GM12878 (cell line): ENCODE results near the gene DNAJC11. TPM values are rescaled to one million over a fixed set of nuclear protein-coding genes. Genes with fewer than 3 reads are reported as not detected.

Experiments
- ATAC-seq: fragments of 200-7000 bp; cut with Tn5 transposase; 3 replicates; pipeline ENCODE4 v1.9.1; 2020; ENCODE audit warnings: mild to moderate bottlenecking, moderate library complexity
- BruUV-seq: library from RNA; stranded (reverse); fragments of 400-500 nt; replicated peaks from 2 replicates; lab custom pipeline; 2021; lab: Mats Ljungman, UMichigan
- CTCF ChIA-PET: fragments of 300-600 bp; sonication (Branson Sonifier 250); formaldehyde crosslinking; extraction: SDS; loops from one replicate; lab custom pipeline; 2021; ENCODE audit warnings: inconsistent platforms; lab: Yijun Ruan, JAX
- POLR2A ChIA-PET: fragments of 350-600 bp; formaldehyde crosslinking; extraction: SDS; loops from one replicate; lab custom pipeline; 2021; ENCODE audit warnings: inconsistent platforms; lab: Charles Lee
- RAD21 ChIA-PET: fragments of 300-600 bp; sonication (Branson Sonifier 250); formaldehyde crosslinking; loops from one replicate; lab custom pipeline; 2023; ENCODE audit warnings: antibody characterized with exemption; ENCODE audit not compliant: unreplicated experiment; lab: Charles Lee
- SMC1A ChIA-PET: fragments of 300-600 bp; sonication (Branson Sonifier 250); formaldehyde crosslinking; loops from one replicate; lab custom pipeline; 2023; ENCODE audit not compliant: unreplicated experiment, uncharacterized antibody; lab: Charles Lee
- DNase-seq: peaks from one replicate; pipeline ENCODE4 v3.0.0-alpha.2; 2011; ENCODE audit warnings: low read depth, low spot score
- FAIRE-seq: peaks from 3 replicates; lab custom pipeline; 2011; peaks lifted over from hg19 to GRCh38; lab: Jason Lieb, UNC
- H2AFZ ChIP-seq: 2 replicates; pipeline ENCODE4 v1.6.0; 2011; ENCODE audit warnings: low read depth, low read length, control low read depth; ENCODE audit not compliant: control insufficient read depth
- H3K27ac ChIP-seq: 2 replicates; pipeline ENCODE4 v1.5.1; 2011; ENCODE audit warnings: control low read depth; ENCODE audit not compliant: control insufficient read depth, insufficient read depth
- H3K27me3 ChIP-seq, 2 experiments: replicated peaks in 1 of 2; 2 replicates each; pipeline versions ENCODE4 v1.6.0 to v1.6.1; 2011; ENCODE audit warnings: low read length in 1 of 2; ENCODE audit not compliant: control insufficient read depth in 2 of 2, insufficient read depth in 2 of 2
- H3K36me3 ChIP-seq, 2 experiments: 2 replicates each; pipeline ENCODE4 v1.5.1; 2011; ENCODE audit warnings: low read length in 1 of 2; ENCODE audit not compliant: control insufficient read depth in 2 of 2, insufficient read depth in 2 of 2
- H3K4me1 ChIP-seq: 2 replicates; pipeline ENCODE4 v1.6.1; 2011; ENCODE audit warnings: mild to moderate bottlenecking, low read length, moderate library complexity, mixed read lengths; ENCODE audit not compliant: control insufficient read depth, insufficient read depth
- H3K4me2 ChIP-seq: 2 replicates; pipeline ENCODE4 v1.6.0; 2011; ENCODE audit warnings: control low read depth; ENCODE audit not compliant: control insufficient read depth, insufficient read depth
- H3K4me3 ChIP-seq: fragments of 200-600 bp; sonication (generic); 2 replicates; pipeline ENCODE4 v1.5.1; 2016
- H3K79me2 ChIP-seq: 2 replicates; pipeline ENCODE4 v1.6.0; 2011; ENCODE audit warnings: low read length; ENCODE audit not compliant: control insufficient read depth, insufficient read depth
- H3K9ac ChIP-seq: 2 replicates; pipeline ENCODE4 v1.8.0; 2011; ENCODE audit warnings: low read length, control low read depth, mixed read lengths; ENCODE audit not compliant: control insufficient read depth, insufficient read depth
- H3K9me3 ChIP-seq: replicated peaks from 3 replicates; pipeline ENCODE4 v1.5.1; 2011; ENCODE audit warnings: mild to moderate bottlenecking, low read length; ENCODE audit not compliant: control insufficient read depth, insufficient read depth
- H4K20me1 ChIP-seq: 2 replicates; pipeline ENCODE4 v1.6.0; 2011; ENCODE audit not compliant: control insufficient read depth, insufficient read depth
- FOXK2 ChIP-seq: fragments of 450-650 bp; IDR thresholded peaks from 2 replicates; pipeline ENCODE4 v1.6.1; 2017; ENCODE audit warnings: mild to moderate bottlenecking, moderate library complexity
- IKZF2 ChIP-seq, 2 experiments: fragments of 450-650 bp; IDR thresholded peaks; 2 replicates each; pipeline ENCODE4 v1.6.1; 2017; ENCODE audit warnings: mild to moderate bottlenecking in 2 of 2, moderate library complexity in 2 of 2
- JUNB ChIP-seq: IDR thresholded peaks from 2 replicates; pipeline ENCODE4 v1.6.1; 2016; ENCODE audit warnings: antibody characterized with exemption, mild to moderate bottlenecking
- NR2C1 ChIP-seq: fragments of 450-650 bp; IDR thresholded peaks from 2 replicates; pipeline ENCODE4 v1.6.1; 2017; ENCODE audit warnings: antibody characterized with exemption, mild to moderate bottlenecking, moderate library complexity
- RAD21 ChIP-seq: IDR thresholded peaks from 2 replicates; pipeline ENCODE4 v1.6.1; 2011; ENCODE audit warnings: mild to moderate bottlenecking, low read depth, low read length, moderate library complexity; ENCODE audit not compliant: insufficient read depth
- RCOR1 ChIP-seq: conservative IDR thresholded peaks from 2 replicates; pipeline ENCODE4 v1.6.1; 2012; ENCODE audit warnings: low read depth, low read length, improper control_type of control experiment
- TCF3 ChIP-seq: IDR thresholded peaks from 2 replicates; pipeline ENCODE4 v1.6.1; 2012; ENCODE audit warnings: low read depth, mild to moderate bottlenecking, low read length, borderline replicate concordance; ENCODE audit not compliant: insufficient read depth
- YBX1 ChIP-seq: fragments of 450-650 bp; IDR thresholded peaks from 2 replicates; pipeline ENCODE4 v1.6.1; 2016; ENCODE audit warnings: antibody characterized with exemption
- YY1 ChIP-seq: IDR thresholded peaks from 2 replicates; pipeline ENCODE4 v1.6.1; 2011; ENCODE audit warnings: low read depth, mild to moderate bottlenecking, low read length
- ZNF24 ChIP-seq: fragments of 450-650 bp; IDR thresholded peaks from 2 replicates; pipeline ENCODE4 v1.6.1; 2017; ENCODE audit warnings: antibody characterized with exemption, mild to moderate bottlenecking
- ZNF622 ChIP-seq: fragments of 450-650 bp; IDR thresholded peaks from 2 replicates; pipeline ENCODE4 v1.6.1; 2017; ENCODE audit warnings: mild to moderate bottlenecking, inconsistent platforms
- ZSCAN29 ChIP-seq: fragments of 450-650 bp; IDR thresholded peaks from 2 replicates; pipeline ENCODE4 v1.6.1; 2017; ENCODE audit warnings: mild to moderate bottlenecking, moderate library complexity
- WGBS: methylation state at CpG from one replicate; pipeline ENCODE4 v1.1.6; 2016; ENCODE audit warnings: low lambda C conversion rate; ENCODE audit not compliant: insufficient replicate concordance, insufficient coverage; ENCODE audit errors: missing lambda C conversion rate; 5-methylcytosine and 5-hydroxymethylcytosine counted together
- in situ Hi-C: fragments of 300-500 bp; cut with MboI; formaldehyde crosslinking; loops from 9 replicates; pipeline ENCODE4 v1.14.3; 2018; ENCODE audit warnings: mixed read lengths
- intact Hi-C: fragments of 100-400 bp; cut with micrococcal nuclease; formaldehyde crosslinking; loops from one replicate; pipeline ENCODE4 v1.14.2; 2022; ENCODE audit not compliant: unreplicated experiment
- polyA plus RNA-seq, 11 experiments: library from polyadenylated mRNA; depleted of rRNA in 4 of 11; unstranded in 6 of 11; stranded (reverse) in 5 of 11; fragments of >200 nt; fragmentation: Nextera tagmentation in 4 of 11; fragmentation: Illumina TruSeq in 1 of 11; extraction: Ambion mirVana in 4 of 11; extraction: Trizol in 1 of 11; gene quantifications; 1 replicate in 1 of 11; 2 replicates in 10 of 11; pipeline versions ENCODE4 v1.2.1 to v1.2.3, GENCODE V29; 2011 to 2016; ENCODE audit warnings: inconsistent platforms in 2 of 11, missing spikeins in 2 of 11, low read depth in 1 of 11
- total RNA-seq, 4 experiments: library from RNA; depleted of rRNA in 3 of 4; stranded (reverse); fragments of >200 nt in 3 of 4; fragmentation: Illumina TruSeq in 1 of 4; extraction: Trizol in 1 of 4; gene quantifications; 2 replicates each; pipeline versions ENCODE4 v1.2.1 to v1.2.3, GENCODE V29; 2013 to 2021
- TF ChIP-seq, protein P1 (sequence below): fragments of 450-650 bp; IDR thresholded peaks from 2 replicates; pipeline ENCODE4 v1.6.1; 2017; ENCODE audit warnings: mild to moderate bottlenecking, moderate library complexity
- TF ChIP-seq, protein P2 (sequence below): IDR thresholded peaks from 2 replicates; pipeline ENCODE4 v1.6.1; 2012; ENCODE audit warnings: low read depth, low read length, improper control_type of control experiment
- TF ChIP-seq, protein P3 (sequence below): fragments of 450-650 bp; IDR thresholded peaks from 2 replicates; pipeline ENCODE4 v1.6.1; 2018; ENCODE audit warnings: borderline replicate concordance, mild to moderate bottlenecking; ENCODE audit not compliant: partially characterized antibody

Gene DNAJC11
- total and polyA plus RNA-seq, 10 of the 15 experiments (the other 5 are each of a cell fraction or from before 2014, with no cell fraction given), result 5.0 to 58.8 (median 39.5) TPM

DNA sequence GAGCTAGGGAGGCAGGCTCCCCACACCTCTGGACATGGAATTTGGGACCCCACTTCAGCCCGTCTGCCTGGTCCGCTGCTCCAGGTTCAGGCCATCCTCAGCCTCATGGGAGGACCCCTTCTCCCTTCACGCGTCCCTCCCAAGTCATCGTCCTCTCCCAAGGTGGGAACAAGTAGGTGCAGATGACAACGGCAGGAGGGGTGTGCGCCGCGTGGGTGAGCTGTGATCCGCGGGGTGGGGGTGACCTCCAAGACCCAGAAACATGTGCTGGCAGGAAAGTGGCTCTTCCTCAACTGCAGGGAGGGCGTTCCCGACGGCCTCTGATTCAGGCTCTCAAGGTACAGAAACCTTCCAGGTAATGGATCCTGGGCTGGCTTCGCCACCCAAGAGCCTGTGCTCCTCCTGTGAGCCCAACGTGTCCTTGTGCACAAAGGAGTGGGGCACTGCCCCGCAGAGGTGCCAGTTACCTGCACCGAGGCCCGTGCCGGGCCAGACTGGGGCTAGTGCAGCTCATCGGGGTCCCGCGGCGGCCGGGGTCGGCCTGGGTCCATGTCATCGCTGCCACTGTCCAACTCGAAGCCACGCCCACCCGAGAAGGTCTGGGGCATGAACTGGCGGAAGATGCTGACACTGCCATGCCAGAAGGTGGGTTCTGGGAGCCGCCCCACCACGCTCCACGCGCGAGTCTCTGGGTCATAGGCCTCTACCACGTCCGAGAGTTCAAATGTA, 108.6 kb downstream of the DNAJC11 start (continued):
- TF ChIP-seq, protein P1, sequence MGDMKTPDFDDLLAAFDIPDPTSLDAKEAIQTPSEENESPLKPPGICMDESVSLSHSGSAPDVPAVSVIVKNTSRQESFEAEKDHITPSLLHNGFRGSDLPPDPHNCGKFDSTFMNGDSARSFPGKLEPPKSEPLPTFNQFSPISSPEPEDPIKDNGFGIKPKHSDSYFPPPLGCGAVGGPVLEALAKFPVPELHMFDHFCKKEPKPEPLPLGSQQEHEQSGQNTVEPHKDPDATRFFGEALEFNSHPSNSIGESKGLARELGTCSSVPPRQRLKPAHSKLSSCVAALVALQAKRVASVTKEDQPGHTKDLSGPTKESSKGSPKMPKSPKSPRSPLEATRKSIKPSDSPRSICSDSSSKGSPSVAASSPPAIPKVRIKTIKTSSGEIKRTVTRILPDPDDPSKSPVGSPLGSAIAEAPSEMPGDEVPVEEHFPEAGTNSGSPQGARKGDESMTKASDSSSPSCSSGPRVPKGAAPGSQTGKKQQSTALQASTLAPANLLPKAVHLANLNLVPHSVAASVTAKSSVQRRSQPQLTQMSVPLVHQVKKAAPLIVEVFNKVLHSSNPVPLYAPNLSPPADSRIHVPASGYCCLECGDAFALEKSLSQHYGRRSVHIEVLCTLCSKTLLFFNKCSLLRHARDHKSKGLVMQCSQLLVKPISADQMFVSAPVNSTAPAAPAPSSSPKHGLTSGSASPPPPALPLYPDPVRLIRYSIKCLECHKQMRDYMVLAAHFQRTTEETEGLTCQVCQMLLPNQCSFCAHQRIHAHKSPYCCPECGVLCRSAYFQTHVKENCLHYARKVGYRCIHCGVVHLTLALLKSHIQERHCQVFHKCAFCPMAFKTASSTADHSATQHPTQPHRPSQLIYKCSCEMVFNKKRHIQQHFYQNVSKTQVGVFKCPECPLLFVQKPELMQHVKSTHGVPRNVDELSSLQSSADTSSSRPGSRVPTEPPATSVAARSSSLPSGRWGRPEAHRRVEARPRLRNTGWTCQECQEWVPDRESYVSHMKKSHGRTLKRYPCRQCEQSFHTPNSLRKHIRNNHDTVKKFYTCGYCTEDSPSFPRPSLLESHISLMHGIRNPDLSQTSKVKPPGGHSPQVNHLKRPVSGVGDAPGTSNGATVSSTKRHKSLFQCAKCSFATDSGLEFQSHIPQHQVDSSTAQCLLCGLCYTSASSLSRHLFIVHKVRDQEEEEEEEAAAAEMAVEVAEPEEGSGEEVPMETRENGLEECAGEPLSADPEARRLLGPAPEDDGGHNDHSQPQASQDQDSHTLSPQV, result no peak
- no peak for TF ChIP-seq FOXK2
- TF ChIP-seq YBX1, result no peak

DNA sequence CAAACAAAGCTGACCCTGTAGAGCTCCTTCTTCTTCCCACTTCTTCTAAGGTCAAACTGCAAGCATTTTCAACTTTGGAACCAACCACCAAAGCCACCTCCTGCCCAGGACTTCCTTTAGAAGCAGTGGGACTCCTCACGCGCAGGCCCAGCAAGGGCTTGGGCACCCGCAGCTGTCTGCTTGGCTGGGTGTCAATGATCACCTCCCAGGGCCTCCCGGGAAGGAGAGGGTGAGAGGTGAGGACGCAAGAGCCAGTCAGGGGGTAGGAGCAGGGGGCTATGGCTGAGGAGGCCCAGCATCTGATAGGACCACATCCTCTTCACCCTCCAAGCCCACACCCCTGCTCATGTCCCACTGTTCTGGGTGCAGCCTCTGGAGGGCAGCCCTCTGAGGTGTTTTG, 109.2 kb downstream of the DNAJC11 start:
- no peaks in the 10 kb centered on the region for H4K20me1 ChIP-seq
- intact Hi-C loops (no loop called here), in situ Hi-C loops (no loop called here)
- ChIA-PET POLR2A (no interaction called here), SMC1A (no interaction called here), CTCF (no interaction called here), RAD21 (no interaction called here)
- FAIRE-seq (no peak), DNase-seq (no peak), ATAC-seq (no peak)
- no peaks in the 10 kb centered on the region for H3K79me2 ChIP-seq
- BruUV-seq, result no TSS peak
- 72% methylated on average over 4 of the region's 5 CpGs for WGBS
- no peak overlapping the region for H3K4me2 ChIP-seq
- no peaks in the 10 kb centered on the region for H3K9me3 ChIP-seq
- H3K27ac ChIP-seq, result no peak overlapping the region
- no peaks in the 10 kb centered on the region for H3K4me1 ChIP-seq
- H2AFZ ChIP-seq, result no peak overlapping the region
- H3K4me3 ChIP-seq, result no peak overlapping the region
- peaks cover 15 to 28% of the 10 kb centered on the region in 2 experiments for H3K36me3 ChIP-seq
- no peak overlapping the region for H3K9ac ChIP-seq
- H3K27me3 ChIP-seq, result no peaks in the 10 kb centered on the region
- no peak for TF ChIP-seq RCOR1
- TF ChIP-seq FOXK2, result no peak
- no peak for TF ChIP-seq NR2C1
- no peak for TF ChIP-seq YY1
- no peak for TF ChIP-seq ZNF24
- TF ChIP-seq RAD21, result no peak
- TF ChIP-seq IKZF2 (IDR thresholded peaks at IDR 0.05), result no peak
- TF ChIP-seq ZSCAN29, result no peak
- no peak for TF ChIP-seq TCF3
- no peak for TF ChIP-seq JUNB
- TF ChIP-seq ZNF622, result no peak
- TF ChIP-seq, protein P2, sequence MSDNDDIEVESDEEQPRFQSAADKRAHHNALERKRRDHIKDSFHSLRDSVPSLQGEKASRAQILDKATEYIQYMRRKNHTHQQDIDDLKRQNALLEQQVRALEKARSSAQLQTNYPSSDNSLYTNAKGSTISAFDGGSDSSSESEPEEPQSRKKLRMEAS, result no peak
- TF ChIP-seq, protein P3, sequence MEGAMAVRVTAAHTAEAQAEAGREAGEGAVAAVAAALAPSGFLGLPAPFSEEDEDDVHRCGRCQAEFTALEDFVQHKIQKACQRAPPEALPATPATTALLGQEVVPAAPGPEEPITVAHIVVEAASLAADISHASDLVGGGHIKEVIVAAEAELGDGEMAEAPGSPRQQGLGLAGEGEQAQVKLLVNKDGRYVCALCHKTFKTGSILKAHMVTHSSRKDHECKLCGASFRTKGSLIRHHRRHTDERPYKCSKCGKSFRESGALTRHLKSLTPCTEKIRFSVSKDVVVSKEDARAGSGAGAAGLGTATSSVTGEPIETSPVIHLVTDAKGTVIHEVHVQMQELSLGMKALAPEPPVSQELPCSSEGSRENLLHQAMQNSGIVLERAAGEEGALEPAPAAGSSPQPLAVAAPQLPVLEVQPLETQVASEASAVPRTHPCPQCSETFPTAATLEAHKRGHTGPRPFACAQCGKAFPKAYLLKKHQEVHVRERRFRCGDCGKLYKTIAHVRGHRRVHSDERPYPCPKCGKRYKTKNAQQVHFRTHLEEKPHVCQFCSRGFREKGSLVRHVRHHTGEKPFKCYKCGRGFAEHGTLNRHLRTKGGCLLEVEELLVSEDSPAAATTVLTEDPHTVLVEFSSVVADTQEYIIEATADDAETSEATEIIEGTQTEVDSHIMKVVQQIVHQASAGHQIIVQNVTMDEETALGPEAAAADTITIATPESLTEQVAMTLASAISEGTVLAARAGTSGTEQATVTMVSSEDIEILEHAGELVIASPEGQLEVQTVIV, result no peak
